A673 (cell line): ENCODE data around the gene PPFIA2. TPM values are rescaled to one million over a fixed set of nuclear protein-coding genes. Genes with fewer than 3 reads are reported as not detected.

Experiments
- BruUV-seq: library from RNA; stranded (reverse); fragments of 400-500 nt; replicated peaks from 2 replicates; lab custom pipeline; 2021; lab: Mats Ljungman, UMichigan
- CTCF ChIA-PET: fragments of 300-600 bp; sonication (Branson Sonifier 250); formaldehyde crosslinking; loops from one replicate; lab custom pipeline; 2022; ENCODE audit warnings: antibody characterized with exemption; lab: Charles Lee
- POLR2A ChIA-PET: fragments of 300-600 bp; sonication (Branson Sonifier 250); formaldehyde crosslinking; loops from one replicate; lab custom pipeline; 2022; ENCODE audit warnings: antibody characterized with exemption; ENCODE audit not compliant: low non-redundant PET; lab: Charles Lee
- DNase-seq: peaks from one replicate; pipeline ENCODE4 v3.0.0-alpha.2; 2015; ENCODE audit warnings: low spot score
- H3K27ac ChIP-seq: fragments of 200-600 bp; sonication (generic); 2 replicates; pipeline ENCODE4 v1.5.1; 2016; ENCODE audit warnings: mixed run types, low read depth, mild to moderate bottlenecking, mixed read lengths, antibody characterized with exemption, low read length; ENCODE audit not compliant: poor library complexity, severe bottlenecking
- H3K27me3 ChIP-seq: fragments of 200-600 bp; sonication (generic); replicated peaks from 2 replicates; pipeline ENCODE4 v1.6.1; 2017; ENCODE audit warnings: mixed run types, low read depth, mild to moderate bottlenecking, mixed read lengths, antibody characterized with exemption, low read length; ENCODE audit not compliant: insufficient read depth, poor library complexity
- H3K36me3 ChIP-seq: fragments of 200-600 bp; sonication (generic); 2 replicates; pipeline ENCODE4 v1.6.1; 2016; ENCODE audit warnings: mixed run types, mild to moderate bottlenecking, mixed read lengths, antibody characterized with exemption, low read length; ENCODE audit not compliant: insufficient read depth, poor library complexity, severe bottlenecking
- H3K4me1 ChIP-seq: fragments of 200-600 bp; sonication (generic); 2 replicates; pipeline ENCODE4 v1.6.1; 2017; ENCODE audit warnings: mixed run types, mild to moderate bottlenecking, mixed read lengths, antibody characterized with exemption, low read length; ENCODE audit not compliant: insufficient read depth, poor library complexity, severe bottlenecking
- H3K4me3 ChIP-seq: fragments of 200-600 bp; sonication (generic); 2 replicates; pipeline ENCODE4 v1.5.1; 2016; ENCODE audit warnings: low read depth, mixed run types, mild to moderate bottlenecking, mixed read lengths, low read length; ENCODE audit not compliant: poor library complexity, severe bottlenecking
- H3K9me3 ChIP-seq: fragments of 200-600 bp; sonication (generic); 2 replicates; pipeline ENCODE4 v1.6.1; 2016; ENCODE audit warnings: mixed run types, low read depth, mild to moderate bottlenecking, mixed read lengths, antibody characterized with exemption, low read length; ENCODE audit not compliant: poor library complexity, severe bottlenecking
- EZH2 ChIP-seq: fragments of 200-600 bp; sonication (generic); IDR thresholded peaks from 2 replicates; pipeline ENCODE4 v1.6.1; 2017; ENCODE audit warnings: borderline replicate concordance, low read depth, mild to moderate bottlenecking, mixed read lengths, antibody characterized with exemption, low read length; ENCODE audit not compliant: poor library complexity, severe bottlenecking
- intact Hi-C: fragments of 100-400 bp; cut with micrococcal nuclease; formaldehyde crosslinking; loops from one replicate; pipeline ENCODE4 v1.10.0; 2022; ENCODE audit not compliant: unreplicated experiment
- total RNA-seq: library from RNA; stranded (reverse); gene quantifications from 2 replicates; pipeline ENCODE4 v1.2.3, GENCODE V29; 2021
- TF ChIP-seq, protein P1 (sequence below): fragments of 300-800, 200-600 bp; sonication (generic); conservative IDR thresholded peaks from 2 replicates; pipeline ENCODE4 v1.5.1; 2017; ENCODE audit warnings: low read depth, mild to moderate bottlenecking, antibody characterized with exemption, low read length, moderate library complexity, mixed read lengths

Gene PPFIA2
- total RNA-seq, 1 experiment from 2014 or later = 0.52 TPM

DNA sequence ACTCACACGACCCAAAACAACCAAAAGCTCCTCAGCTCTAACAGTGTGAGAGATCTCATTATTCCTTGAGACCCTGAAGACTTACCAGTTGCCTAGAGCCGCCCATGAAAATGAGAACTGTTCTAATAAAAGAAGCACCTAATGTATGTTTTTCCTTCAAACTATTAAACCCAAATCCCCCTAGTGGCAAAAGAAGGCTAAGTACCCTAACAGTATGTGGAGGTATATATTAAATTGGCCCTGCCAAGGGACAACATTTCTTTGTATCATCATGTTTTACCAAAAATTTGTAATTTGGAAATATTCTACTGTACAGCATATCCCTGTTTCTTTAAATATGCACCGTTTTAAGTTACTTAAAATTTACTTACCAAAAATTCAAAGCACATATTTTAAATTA, 38.0 kb upstream of the PPFIA2 start:
- peak; percentile 56 for DNase-seq
- no peaks in the 10 kb centered on the region for H3K9me3 ChIP-seq
- no peak overlapping the region for H3K27ac ChIP-seq
- no peak overlapping the region for H3K4me3 ChIP-seq
- POLR2A ChIA-PET = no interaction called here
- no peaks in the 10 kb centered on the region for H3K4me1 ChIP-seq
- BruUV-seq = no TSS peak
- H3K36me3 ChIP-seq = no peaks in the 10 kb centered on the region
- H3K27me3 ChIP-seq = peaks cover 20% of the 10 kb centered on the region
- TF ChIP-seq, protein P1, sequence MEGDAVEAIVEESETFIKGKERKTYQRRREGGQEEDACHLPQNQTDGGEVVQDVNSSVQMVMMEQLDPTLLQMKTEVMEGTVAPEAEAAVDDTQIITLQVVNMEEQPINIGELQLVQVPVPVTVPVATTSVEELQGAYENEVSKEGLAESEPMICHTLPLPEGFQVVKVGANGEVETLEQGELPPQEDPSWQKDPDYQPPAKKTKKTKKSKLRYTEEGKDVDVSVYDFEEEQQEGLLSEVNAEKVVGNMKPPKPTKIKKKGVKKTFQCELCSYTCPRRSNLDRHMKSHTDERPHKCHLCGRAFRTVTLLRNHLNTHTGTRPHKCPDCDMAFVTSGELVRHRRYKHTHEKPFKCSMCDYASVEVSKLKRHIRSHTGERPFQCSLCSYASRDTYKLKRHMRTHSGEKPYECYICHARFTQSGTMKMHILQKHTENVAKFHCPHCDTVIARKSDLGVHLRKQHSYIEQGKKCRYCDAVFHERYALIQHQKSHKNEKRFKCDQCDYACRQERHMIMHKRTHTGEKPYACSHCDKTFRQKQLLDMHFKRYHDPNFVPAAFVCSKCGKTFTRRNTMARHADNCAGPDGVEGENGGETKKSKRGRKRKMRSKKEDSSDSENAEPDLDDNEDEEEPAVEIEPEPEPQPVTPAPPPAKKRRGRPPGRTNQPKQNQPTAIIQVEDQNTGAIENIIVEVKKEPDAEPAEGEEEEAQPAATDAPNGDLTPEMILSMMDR = peak; percentile 57
- no peak for TF ChIP-seq EZH2
- intact Hi-C loops = loop anchor here (10.0 kb wide), 1 partner anchor 152 kb away; no protein-coding TSS in a partner anchor
- CTCF ChIA-PET = no interaction called here

GRCh38 chr12:81792666-81793065, 33.5 kb upstream of the PPFIA2 start:
- Histone ChIP-seq H3K36me3 (no peaks in the 10 kb centered on the region), H3K27me3 (peaks cover 4% of the 10 kb centered on the region), H3K4me1 (no peaks in the 10 kb centered on the region), H3K9me3 (no peaks in the 10 kb centered on the region), H3K4me3 (no peak overlapping the region), H3K27ac (no peak overlapping the region)
- DNase-seq = no peak
- BruUV-seq = no TSS peak
- ChIA-PET CTCF (no interaction called here), POLR2A (interaction anchor here (0.7 kb wide), 1 partner anchor 665 kb away, joined by 8 read pairs; no protein-coding TSS in a partner anchor)
- intact Hi-C loops = loop anchor here (10.0 kb wide), 1 partner anchor 148 kb away; no protein-coding TSS in a partner anchor
- TF ChIP-seq, protein P1 = no peak
- TF ChIP-seq EZH2 = no peak

GRCh38 chr12:81779216-81779615, 20.1 kb upstream of the PPFIA2 start:
- Histone ChIP-seq H3K27ac (no peak overlapping the region), H3K4me1 (no peaks in the 10 kb centered on the region), H3K27me3 (peaks cover 20% of the 10 kb centered on the region), H3K36me3 (no peaks in the 10 kb centered on the region), H3K9me3 (no peaks in the 10 kb centered on the region), H3K4me3 (no peak overlapping the region)
- ChIA-PET CTCF (no interaction called here), POLR2A (no interaction called here)
- TF ChIP-seq, protein P1 = no peak
- TF ChIP-seq EZH2 = no peak
- intact Hi-C loops = no loop called here
- no TSS peak for BruUV-seq
- no peak for DNase-seq
